ENCODE results near the gene HNRNPDL.
"Not testable (repeated sequence)": the region's sequence is repeated elsewhere in the genome, so short reads cannot be mapped to it uniquely, and the experiment has no call there.

Gene HNRNPDL

DNA sequence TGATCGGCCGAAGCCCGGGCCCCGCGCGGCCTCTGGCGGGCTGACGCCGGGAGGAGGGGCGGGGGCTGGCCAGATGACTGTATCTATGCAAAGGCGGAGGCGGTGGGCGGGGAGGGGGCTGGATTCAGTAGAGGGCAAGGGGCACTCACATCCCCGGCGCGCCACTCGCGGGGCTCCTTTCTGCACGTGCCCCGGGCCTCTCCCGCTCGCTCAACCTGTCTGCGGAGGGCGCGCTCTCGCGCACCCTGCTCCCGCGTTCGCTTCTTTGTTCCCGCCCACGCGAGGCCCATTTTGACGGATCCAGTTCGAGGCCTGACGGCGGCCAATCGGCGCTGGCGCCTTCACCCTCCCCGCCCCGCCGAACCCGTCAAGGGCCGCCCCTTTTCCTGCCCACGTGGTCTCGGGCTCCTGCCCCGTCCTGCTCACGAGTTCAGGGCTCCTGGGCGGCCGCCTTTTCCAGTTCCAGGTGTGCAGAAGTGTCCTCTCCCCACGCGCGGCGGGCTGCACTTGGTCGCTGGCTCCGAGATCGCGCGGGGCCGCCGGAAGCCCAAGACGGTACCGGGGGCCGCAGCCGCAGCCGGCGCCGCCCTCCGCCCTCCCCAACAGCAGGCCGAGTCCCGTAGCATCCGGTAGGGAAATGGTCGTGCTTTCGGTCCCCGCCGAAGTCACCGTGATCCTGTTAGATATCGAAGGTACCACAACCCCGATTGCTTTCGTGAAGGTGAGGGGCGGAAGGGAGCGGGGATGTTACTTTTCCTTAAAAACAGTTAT, at the start of gene HNRNPDL, which contains the start of gene ENOPH1:
Gene HNRNPDL, minus strand, starts transcription at position 270 of the 771 bp plus-strand sequence. CDS start 772 bp downstream, outside the sequence.
Gene ENOPH1, plus strand, starts transcription at position 398 of the 771 bp plus-strand sequence. Its CDS starts 240 bp downstream, at position 638.
- peak; percentile 70 to 97 (median 95) for DNase-seq

DNA sequence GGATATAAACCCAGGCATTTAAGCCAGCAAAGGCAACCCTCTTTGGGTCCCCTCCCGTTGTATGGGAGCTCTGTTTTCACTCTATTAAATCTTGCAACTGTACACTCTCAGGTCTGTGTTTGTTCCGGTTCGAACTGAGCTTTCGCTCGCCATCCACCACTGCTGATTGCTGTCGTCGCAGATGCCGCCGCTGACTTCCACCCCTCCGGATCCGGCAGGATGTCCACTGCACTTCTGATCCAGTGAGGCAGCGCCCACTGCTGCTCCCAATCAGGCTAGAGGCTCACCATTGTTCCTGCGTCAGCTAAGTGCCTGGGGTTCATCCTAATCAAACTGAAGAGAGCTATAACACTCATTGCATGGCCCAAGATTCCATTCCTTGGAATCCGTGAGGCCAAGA, 49.3 kb upstream of the HNRNPDL start:
- DNase-seq: no peak

DNA sequence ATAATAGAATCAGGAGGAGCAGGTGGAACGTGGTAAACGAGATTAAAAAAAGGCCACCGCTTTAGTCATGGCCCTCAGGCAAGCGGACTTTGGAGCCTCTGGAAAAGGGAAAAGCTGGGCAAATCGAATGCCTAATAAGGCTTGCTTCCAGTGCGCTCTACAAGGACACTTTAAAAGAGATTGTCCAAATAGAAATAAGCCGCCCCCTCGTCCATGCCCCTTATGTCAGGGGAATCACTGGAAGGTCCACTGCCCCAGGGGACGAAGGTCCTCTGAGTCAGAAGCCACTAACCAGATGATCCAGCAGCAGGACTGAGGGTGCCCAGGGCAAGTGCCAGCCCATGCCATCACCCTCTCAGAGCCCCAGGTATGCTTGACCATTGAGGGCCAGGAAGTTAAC, 47.2 kb upstream of the HNRNPDL start:
- not testable (repeated sequence) for DNase-seq

DNA sequence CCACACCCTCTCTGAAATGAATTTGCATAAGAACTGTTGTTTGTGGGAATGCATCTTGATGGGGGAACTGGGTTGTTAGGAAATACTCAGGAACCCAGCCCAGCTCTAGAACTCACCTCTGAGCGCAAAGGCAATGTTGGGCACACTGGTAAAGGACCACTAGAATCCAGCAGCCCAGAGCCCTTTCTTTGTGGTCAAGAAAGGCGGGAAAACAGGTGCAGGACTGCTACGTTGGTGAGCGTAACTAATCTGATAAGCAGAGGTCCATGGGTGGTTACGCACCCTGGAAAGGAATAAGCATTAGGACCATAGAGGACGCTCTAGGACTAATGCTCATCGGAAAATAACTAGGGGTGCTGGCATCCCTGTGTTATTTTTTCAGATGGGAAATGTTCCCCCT, 45.7 kb upstream of the HNRNPDL start:
- not testable (repeated sequence) for DNase-seq

DNA sequence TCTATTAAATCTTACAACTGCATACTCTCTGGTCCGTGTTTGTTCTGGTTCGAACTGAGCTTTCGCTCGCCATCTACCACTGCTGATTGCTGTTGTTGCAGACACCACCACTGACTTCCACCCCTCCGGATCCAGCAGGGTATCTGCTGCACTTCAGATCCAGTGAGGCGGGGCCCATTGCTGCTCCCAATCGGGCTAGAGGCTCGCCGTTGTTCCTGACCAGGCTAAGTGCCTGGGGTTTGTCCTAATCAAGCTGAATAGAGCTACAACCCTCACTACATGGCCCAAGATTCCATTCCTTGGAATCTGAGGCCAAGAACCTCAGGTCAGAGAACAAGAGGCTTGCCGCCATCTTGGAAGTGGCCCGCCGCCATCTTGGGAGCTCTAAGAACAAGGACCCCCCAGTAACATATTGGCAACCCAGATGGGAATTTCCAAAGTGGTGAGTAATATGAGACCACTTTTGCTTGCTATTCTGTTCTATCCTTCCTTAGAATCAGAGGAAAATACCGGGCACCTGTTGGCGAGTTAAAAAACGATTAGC, 43.4 kb upstream of the HNRNPDL start:
- no peak for DNase-seq

DNA sequence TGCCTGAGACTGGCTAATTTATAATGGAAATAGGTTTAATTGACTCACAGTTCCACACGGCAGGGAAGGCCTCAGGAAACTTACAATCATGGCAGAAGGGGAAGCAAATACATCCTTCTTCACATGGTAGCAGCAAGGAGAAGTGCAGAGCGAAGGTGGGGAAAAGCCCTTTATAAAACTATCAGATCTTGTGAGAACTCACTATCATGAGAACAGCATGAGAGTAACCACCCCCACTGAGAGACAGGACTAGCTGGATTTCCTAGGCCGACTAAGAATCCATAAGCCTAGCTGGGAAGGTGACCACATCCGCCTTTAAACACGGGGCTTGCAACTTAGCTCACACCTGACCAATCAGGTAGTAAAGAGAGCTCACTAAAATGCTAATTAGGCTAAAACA, 42.8 kb upstream of the HNRNPDL start:
- not testable (repeated sequence) for DNase-seq

DNA sequence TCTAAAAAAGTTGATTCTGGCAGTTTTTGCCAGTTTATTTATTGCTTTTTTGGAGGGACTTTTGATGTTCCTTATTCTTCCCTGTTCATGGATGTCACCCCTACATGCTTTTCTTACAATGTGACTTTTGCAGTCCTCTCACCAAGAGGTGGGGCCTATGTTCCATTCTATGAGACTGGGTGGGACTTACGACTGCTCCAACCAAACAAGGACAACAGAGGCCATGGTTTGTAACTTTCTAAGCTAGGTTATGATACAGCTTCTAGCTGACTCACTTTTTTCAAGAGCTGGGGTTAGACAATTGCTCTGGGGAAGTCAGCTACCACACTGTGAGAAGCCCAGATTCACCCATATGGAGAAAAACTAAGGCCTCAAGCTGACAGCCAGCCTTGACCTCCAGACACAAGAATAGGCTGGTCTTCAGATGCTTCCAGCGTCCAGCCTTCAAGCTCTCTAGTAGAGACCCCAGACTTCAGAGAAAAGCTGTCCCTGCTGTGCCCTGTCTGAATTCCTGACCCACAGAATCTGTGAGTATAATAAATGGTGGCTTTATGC, 39.6 kb upstream of the HNRNPDL start:
- peak in 1 of 14 donors; percentile 5 for DNase-seq

DNA sequence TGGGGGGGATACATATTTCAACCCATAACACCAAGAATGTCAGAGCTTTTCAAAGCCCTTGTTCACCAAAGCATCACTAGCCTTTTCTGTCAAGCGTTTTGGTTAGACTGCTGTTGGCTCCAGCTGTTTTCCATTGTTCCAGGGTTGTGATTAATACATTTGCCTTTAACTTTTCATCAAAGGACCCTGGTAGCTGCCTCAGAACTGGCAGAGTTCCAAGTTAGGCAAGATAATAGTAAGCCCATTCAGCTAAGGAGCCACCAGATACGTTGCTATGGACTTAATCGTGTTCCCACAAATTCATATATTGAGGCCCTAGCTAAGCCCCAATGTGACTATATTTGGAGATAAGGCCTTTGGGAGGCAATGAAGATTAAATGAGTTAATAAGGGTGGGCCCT, 37.2 kb upstream of the HNRNPDL start:
- DNase-seq: no peak

DNA sequence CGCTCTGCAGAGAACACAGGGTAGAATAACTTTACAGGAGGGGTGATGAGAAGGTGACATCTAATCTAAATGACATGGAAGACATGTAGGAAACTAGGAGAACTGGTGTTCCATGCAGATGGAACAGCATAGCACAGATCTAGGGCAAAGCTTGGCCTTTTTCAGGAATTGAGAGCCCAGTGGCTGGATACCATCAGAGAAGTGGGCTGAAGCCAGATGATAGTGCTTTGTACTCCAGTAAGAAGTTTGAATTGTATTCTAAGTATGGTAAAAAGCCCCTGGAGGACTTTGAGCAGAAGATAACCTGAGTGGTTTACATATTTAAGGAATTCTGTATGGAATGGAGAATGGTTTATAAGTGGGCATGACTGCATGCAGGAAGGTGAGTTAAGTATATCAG, 33.0 kb upstream of the HNRNPDL start:
- DNase-seq: no peak

DNA sequence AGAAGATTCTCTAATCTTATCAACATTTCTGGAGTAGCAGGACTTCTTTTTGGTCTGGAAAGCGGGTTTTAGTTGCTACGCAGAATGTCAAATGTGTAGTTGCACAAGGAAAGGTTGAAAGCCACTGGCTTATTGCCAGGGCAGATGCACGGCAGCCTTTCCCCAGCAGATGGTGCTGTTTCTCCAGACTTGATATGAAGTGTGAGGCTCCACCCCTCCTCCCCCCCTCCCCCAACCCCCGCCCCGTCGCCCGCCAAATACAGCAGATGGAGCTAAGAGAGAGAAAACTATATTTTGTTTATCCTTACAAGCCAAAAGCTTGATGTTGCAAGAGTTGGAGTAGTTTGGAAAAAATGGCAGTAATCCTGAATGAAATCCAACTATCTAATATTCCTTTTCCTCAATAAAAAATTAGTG, 32.2 kb upstream of the HNRNPDL start:
- peak; percentile 2 to 82 (median 72) for DNase-seq

DNA sequence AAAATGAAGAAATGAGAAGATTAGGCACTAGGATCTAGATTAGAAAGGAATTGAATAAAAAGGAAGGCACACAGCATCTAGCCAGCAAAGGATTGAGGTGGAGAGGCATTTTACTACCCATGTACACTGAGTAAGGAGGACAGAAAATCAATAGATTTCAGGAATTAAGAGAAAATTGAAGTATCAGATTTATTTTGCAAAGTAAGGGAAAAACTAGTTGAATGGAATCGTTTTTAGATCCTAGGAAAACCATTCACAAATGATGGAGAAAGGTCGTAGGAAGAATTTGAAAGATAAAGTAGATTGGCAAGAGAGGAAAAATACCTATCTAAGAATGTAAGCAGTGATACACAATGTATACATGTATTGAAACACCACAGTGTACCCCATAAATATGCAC, 31.4 kb upstream of the HNRNPDL start:
- DNase-seq: no peak

DNA sequence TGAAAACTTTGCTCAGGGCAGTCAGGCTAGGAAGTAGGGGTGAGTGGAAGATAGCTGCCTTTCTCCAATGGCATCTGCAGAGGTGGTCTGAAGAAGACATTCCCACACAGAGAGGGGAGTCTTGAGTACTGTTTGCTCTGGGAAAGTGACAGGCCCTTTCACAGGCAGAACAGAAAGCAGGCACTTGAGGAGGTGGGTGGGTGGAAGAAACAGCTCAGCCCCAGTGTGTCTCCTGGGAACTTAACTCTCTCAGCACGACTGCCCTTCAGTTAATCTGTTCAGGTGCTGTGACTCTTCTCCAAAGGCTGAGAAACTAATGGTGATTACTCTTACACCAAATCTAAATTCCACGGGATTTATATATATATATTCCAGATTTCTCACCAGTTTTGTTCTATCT, 28.5 kb upstream of the HNRNPDL start:
- no peak for DNase-seq

DNA sequence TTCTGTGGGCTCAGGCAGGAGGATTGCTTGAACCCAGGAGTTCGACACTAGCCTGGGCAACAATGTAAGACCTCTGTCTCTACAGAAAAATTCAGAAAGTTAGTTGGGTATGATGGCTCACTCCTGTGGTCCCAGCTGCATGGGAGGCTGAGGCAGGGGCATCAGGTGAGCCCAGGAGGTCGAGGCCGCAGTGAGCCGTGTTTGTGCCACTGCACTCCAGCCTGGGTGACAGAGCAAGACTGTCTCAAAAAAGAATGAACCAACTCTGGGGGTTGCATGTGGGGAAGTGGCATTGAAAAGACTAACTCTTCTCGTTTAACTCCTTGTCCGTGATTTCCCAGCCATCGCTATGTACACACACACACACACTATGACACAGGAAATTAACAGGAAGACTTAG, 27.0 kb upstream of the HNRNPDL start:
- DNase-seq: no peak

DNA sequence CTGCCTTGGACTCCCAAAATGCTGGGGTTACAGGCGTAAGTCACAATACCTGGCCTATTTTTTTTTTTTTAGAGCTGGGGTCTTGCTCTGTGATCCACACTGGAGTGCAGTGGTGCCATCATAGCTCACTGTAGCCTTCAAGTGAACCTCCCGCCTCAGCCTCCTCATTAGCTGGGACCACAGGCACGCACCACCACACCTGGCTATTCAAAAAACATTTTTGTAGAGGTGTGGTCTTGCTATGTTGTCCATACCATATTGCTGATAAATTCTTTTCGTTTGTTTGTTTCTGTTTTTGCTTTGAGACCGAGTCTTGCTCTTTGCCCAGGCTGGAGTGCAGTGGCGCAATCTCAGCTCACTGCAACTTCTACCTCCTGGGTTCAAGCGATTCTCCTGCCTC, 21.8 kb upstream of the HNRNPDL start:
- no peak for DNase-seq

DNA sequence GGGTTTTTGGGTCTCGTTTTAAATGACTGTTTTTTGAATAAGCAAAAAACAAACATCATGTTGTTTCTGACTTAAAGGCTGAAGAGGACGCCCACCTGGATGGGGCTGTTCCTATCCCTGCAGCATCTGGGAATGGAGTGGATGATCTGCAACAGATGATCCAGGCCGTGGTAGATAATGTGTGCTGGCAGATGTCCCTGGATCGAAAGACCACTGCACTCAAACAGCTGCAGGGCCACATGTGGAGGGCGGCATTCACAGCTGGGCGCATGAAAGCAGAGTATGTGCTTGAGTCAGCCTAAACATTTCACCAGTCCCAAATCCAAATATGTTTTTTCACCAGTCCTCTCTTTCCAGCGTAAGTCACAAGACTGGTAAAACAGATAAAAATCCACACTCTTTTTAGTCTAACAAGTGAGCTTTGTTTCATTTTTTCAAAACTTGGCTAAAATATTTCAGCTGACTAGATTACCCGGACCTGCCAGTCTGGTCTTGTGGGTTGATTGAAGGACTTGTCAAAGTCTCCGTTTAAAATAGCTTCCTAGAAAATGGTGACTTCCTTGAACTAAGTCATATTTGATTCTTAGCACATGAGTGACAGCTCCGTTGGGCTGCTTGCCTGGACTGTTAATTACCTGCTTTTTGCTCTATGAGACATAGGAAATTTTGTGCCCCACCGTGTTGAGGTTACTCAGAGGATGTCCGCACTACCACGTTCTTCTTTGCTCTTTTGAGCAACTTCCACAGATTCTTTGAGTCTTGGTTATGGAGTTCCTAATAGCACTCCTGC, 20.9 kb upstream of the HNRNPDL start:
- no peak for DNase-seq

DNA sequence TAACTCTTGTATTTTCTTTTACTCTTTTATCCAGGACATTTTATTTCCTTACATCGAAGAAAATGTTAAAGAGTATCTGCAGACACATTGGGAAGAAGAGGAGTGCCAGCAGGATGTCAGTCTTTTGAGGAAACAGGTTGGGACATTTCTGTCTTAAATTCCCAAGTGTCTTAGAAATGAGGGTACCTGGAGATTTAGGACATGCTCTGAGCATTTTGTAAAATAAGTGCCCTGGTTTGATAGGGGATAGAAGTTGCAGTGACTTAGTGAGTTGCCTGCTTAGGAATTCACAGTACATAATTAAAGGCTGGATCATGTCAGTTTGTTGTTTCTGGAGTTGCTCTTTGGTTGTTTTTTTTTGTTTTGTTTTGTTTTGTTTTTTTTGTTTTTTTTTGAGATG, 17.6 kb upstream of the HNRNPDL start:
- DNase-seq: no peak

DNA sequence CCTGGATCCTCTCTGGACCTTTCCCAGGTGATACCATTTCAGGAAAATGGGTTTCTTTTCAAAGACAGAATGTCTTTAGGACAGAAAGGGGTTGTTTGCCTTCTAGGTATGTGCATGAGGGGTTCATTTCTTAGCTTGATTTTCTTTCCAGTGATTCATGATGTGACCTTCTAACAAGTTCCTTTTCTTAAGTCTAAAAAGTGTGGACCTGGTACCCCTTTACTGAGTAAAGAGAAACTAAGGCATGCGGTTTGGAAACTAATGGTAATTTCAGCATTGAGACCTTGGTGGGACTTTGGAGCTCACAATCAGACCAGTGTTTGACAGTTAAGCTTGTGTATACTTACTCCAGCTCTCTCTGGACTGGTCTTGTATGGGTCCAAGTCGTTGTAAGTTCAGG, 8.8 kb upstream of the HNRNPDL start:
- DNase-seq: no peak

DNA sequence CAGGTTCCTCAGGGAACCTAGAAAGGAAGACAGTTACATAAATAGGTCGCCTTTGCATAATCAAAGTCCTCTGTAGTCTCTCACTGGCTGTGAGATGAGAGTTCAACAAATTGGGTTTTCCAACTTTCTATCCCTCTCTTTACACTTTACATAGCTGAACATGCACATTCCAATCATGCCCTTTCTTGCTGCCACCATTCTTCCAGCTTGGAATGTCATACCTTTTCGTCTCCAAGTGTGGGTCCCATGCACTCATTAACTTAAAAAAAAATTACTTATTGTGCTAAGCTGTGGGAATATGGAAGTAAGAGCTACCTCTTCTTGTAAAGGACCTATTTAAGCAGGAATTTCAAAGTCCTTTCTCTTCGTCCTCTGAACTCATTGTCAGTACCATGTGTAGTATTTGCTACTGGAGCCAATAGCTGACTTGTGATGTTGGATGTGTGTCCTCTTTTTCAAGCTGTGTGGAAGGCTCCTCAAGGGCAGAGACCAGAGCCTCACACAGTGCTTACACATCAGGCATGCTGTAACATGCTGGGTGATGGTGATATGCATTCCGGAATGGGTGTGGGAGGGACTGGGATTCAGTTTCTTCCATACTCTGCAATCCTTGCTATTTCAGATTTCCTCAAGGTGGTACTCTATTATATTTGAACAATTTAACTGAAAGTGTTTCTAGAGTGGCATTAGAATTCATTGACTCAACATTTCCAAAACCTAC, 7.2 kb upstream of the HNRNPDL start:
- no peak for DNase-seq

DNA sequence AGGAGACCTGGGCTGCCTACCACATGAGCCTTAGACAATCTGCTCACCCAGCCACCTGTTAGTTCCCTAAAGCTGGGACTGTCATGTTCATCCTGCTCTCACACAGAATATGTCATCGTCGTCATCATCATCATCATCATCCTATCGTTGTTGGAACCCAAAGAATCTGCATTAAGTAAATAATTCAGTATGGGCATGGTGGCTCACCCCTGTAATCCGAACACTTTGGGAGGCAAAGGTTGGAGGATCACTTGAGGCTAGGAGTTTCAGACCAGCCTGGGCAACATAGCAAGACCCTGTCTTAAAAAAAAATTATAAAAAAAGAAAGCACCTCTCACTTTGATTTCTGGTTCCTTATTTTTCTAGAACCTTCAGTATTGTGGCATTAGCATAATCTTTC, 6.5 kb upstream of the HNRNPDL start:
- no peak for DNase-seq

DNA sequence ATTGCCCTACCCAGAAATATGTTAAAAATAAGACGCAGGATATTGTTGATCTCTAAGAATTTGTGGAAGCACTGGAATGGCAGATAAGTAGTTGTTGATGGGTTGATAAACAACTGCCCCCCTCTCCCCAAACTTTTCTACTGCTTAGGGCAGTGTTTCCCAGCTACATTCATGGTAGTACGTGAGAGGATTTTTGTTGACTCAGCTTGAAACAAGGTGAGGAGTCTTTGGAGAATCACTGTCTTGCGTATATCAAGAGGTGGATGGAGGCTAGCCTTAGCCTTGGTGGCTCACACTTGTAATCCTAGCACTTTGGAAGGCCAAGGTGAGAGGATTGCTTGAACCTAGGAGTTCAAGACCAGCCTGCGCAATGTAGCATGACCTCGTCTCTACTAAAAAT, 5.9 kb upstream of the HNRNPDL start:
- DNase-seq: no peak

DNA sequence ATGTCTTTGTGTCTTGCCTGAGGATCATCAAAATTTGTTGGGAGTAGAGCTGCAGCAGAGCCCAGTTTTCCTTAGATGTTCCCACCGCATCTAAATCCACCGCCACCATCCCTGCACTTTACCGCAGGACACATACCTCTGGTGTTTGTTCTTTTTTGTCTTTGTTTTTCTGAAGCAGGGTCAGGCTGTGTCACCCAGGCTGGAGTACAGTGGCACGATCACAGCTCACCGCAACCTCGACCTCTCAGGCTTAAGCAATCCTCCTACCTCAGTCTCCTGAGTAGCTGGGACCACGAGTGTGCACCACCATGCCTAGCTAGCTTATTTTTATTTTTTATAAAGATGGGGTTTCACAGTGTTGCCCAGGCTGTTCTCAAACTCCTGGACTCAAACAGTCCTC, 4.7 kb upstream of the HNRNPDL start:
- DNase-seq: no peak

DNA sequence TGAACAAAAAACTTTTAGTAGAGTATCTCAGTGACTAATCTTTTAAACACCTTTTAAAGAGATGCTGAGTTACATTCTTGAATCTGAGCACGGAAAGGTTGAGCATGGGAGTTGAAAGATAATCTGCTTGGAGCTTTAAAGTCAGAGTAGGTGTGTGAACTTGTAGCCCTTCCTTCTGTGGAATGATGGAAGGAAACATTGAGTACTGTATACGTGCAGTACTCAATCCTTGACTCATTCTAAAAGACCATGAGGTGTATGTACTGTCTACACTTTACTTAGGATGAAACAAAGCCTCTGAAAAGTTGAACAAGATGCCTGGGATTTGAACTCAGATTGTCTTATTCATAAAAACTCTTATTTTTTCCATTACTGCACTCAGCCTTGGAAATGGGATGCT, 3.5 kb upstream of the HNRNPDL start:
- no peak for DNase-seq

DNA sequence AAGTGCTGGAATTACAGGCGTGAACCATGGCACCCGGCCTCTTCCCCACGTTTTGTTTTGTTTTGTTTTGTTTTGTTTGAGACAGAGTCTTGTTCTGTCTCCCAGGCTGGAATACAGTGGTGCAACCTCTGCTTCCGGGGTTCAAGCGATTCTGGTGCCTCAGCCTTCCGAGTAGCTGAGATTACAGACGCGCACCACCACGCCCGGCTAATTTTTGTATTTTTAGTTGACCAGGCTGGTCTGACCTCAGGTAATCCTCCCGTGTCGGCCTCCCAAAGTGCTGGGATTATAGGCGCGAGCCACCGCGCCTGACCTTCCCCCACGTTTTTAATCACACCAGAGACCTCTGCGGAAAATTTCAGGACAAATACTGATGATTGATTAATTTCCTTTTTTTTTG, 2.3 kb upstream of the HNRNPDL start:
- no peak for DNase-seq
